HepG2 (cell line): ENCODE results near the gene IQUB. TPM values are rescaled to one million over a fixed set of nuclear protein-coding genes. Genes with fewer than 3 reads are reported as not detected.

ENCODE experiments used
- ARID4A ChIP-seq: sonication (generic); formaldehyde crosslinking; IDR thresholded peaks from 2 replicates; pipeline ENCODE4 v1.5.0; 2020; ENCODE audit warnings: mild to moderate bottlenecking, missing genetic modification reagents, borderline replicate concordance
- ASH2L ChIP-seq: fragments of 300-600, 200-600 bp; sonication (generic); IDR thresholded peaks from 2 replicates; pipeline ENCODE4 v1.7.0; 2017; ENCODE audit warnings: low read depth, mild to moderate bottlenecking, moderate library complexity, mixed read lengths, low read length; ENCODE audit not compliant: insufficient read length
- BORCS8-MEF2B ChIP-seq: sonication (generic); formaldehyde crosslinking; IDR thresholded peaks from 2 replicates; pipeline ENCODE4 v1.8.0; 2022; ENCODE audit warnings: mild to moderate bottlenecking, missing genetic modification reagents
- FLYWCH1 ChIP-seq: sonication (generic); formaldehyde crosslinking; IDR thresholded peaks from 2 replicates; pipeline ENCODE4 v1.8.1; 2023; ENCODE audit warnings: mild to moderate bottlenecking, missing genetic modification reagents
- HNF4A ChIP-seq: sonication (generic); formaldehyde crosslinking; IDR thresholded peaks from 2 replicates; pipeline ENCODE4 v1.4.0; 2020; ENCODE audit warnings: missing genetic modification reagents
- MAX ChIP-seq: IDR thresholded peaks from 2 replicates; pipeline ENCODE4 v1.6.1; 2012; ENCODE audit warnings: inconsistent platforms
- MED1 ChIP-seq: sonication (generic); formaldehyde crosslinking; IDR thresholded peaks from 2 replicates; pipeline ENCODE4 v1.4.0; 2020; ENCODE audit warnings: missing genetic modification reagents
- SNAPC5 ChIP-seq: sonication (generic); formaldehyde crosslinking; IDR thresholded peaks from 2 replicates; pipeline ENCODE4 v1.8.1; 2023; ENCODE audit warnings: mild to moderate bottlenecking, missing genetic modification reagents, borderline replicate concordance
- SP1 ChIP-seq, 2 experiments: fragments of 450-650 bp in 1 of 2; sonication (generic) in 1 of 2; formaldehyde crosslinking in 1 of 2; IDR thresholded peaks; 2 replicates each; pipeline versions ENCODE4 v1.4.0 to v1.6.1; 2016 to 2020; ENCODE audit warnings: missing genetic modification reagents in 1 of 2
- SP140L ChIP-seq: sonication (generic); formaldehyde crosslinking; IDR thresholded peaks from 2 replicates; pipeline ENCODE4 v1.4.0; 2020; ENCODE audit warnings: missing genetic modification reagents, borderline replicate concordance
- STAT6 ChIP-seq: sonication (generic); formaldehyde crosslinking; IDR thresholded peaks from 2 replicates; pipeline ENCODE4 v1.4.0; 2020; ENCODE audit warnings: missing genetic modification reagents, mild to moderate bottlenecking, borderline replicate concordance
- XRCC5 ChIP-seq: fragments of 200-400 bp; formaldehyde crosslinking; optimal IDR thresholded peaks from 2 replicates; pipeline ENCODE3; 2017; ENCODE audit warnings: mild to moderate bottlenecking, low read length
- ZBTB21 ChIP-seq: sonication (generic); formaldehyde crosslinking; IDR thresholded peaks from 2 replicates; pipeline ENCODE4 v1.4.0; 2020; ENCODE audit warnings: missing genetic modification reagents
- ZC3H13 ChIP-seq: sonication (generic); formaldehyde crosslinking; IDR thresholded peaks from 2 replicates; pipeline ENCODE4 v1.8.1; 2023; ENCODE audit warnings: mild to moderate bottlenecking, missing genetic modification reagents, moderate library complexity
- ZNF350 ChIP-seq: sonication (generic); formaldehyde crosslinking; IDR thresholded peaks from 2 replicates; pipeline ENCODE4 v1.4.0; 2020; ENCODE audit warnings: mild to moderate bottlenecking, low read depth, missing genetic modification reagents, borderline replicate concordance
- polyA plus RNA-seq, 8 experiments: library from polyadenylated mRNA; depleted of rRNA in 3 of 8; stranded (reverse) in 7 of 8; unstranded in 1 of 8; fragments of >200 nt; fragmentation: Illumina TruSeq in 4 of 8; extraction: Trizol in 4 of 8; gene quantifications; 2 replicates each; pipeline versions ENCODE4 v1.2.1 to v1.2.3, GENCODE V29; 2011 to 2016; ENCODE audit warnings: low read depth in 4 of 8, missing spikeins in 1 of 8, mixed read lengths in 1 of 8; ENCODE audit not compliant: insufficient read depth in 1 of 8
- total RNA-seq, 5 experiments: library from RNA; depleted of rRNA; stranded (reverse); fragments of >200 nt; fragmentation: Illumina TruSeq; extraction: Trizol; gene quantifications; 2 replicates each; pipeline ENCODE4 v1.2.3, GENCODE V29; 2016; ENCODE audit warnings: low read depth in 1 of 5
- TF ChIP-seq, protein P1 (sequence below): IDR thresholded peaks from 2 replicates; pipeline ENCODE4 v1.6.1; 2016; ENCODE audit warnings: missing compliant biosample characterization, missing genetic modification reagents, borderline replicate concordance
- TF ChIP-seq, protein P2 (sequence below): IDR thresholded peaks from 2 replicates; pipeline ENCODE4 v1.6.1; 2016; ENCODE audit warnings: low read depth, control low read depth

Gene IQUB
- total and polyA plus RNA-seq, 2 of the 13 experiments (the other 11 are each of a cell fraction or from before 2014, with no cell fraction given), result 0.07 TPM; not detected in 1

GRCh38 chr7:123557398-123558288 lies 23.2 kb upstream of the IQUB start, which contains the start of gene NDUFA5 (continued):
- TF ChIP-seq ARID4A (peak; percentile 93), MAX (0 out of 2 replicates have a peak, but pooled peaks have one; percentile 44), ZNF350 (CRISPR knock-in tag) (peak; percentile 87), ASH2L (peak; percentile 88), FLYWCH1 (CRISPR knock-in tag) (no peak), MED1 (CRISPR knock-in tag) (peak; percentile 49; the same call in 1 of the 2 replicates), SNAPC5 (CRISPR knock-in tag) (peak; percentile 72; the same call in 1 of the 2 replicates), SP1 (IDR thresholded peaks at IDR 0.05) (no peak), SP1 (CRISPR knock-in tag; IDR thresholded peaks at IDR 0.05) (peak; percentile 92), ZC3H13 (CRISPR knock-in tag) (no peak), HNF4A (CRISPR knock-in tag) (peak; percentile 26; the same call in 1 of the 2 replicates), STAT6 (CRISPR knock-in tag) (peak; percentile 62; the same call in 1 of the 2 replicates), ZBTB21 (CRISPR knock-in tag) (peak; percentile 66; the same call in 1 of the 2 replicates), SP140L (CRISPR knock-in tag) (no peak), BORCS8-MEF2B (peak; percentile 74), XRCC5 (peak; percentile 97)
- TF ChIP-seq, protein P1, sequence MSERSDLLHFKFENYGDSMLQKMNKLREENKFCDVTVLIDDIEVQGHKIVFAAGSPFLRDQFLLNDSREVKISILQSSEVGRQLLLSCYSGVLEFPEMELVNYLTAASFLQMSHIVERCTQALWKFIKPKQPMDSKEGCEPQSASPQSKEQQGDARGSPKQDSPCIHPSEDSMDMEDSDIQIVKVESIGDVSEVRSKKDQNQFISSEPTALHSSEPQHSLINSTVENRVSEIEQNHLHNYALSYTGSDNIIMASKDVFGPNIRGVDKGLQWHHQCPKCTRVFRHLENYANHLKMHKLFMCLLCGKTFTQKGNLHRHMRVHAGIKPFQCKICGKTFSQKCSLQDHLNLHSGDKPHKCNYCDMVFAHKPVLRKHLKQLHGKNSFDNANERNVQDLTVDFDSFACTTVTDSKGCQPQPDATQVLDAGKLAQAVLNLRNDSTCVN, result peak; percentile 64; the same call in 1 of the 2 replicates
- TF ChIP-seq, protein P2, sequence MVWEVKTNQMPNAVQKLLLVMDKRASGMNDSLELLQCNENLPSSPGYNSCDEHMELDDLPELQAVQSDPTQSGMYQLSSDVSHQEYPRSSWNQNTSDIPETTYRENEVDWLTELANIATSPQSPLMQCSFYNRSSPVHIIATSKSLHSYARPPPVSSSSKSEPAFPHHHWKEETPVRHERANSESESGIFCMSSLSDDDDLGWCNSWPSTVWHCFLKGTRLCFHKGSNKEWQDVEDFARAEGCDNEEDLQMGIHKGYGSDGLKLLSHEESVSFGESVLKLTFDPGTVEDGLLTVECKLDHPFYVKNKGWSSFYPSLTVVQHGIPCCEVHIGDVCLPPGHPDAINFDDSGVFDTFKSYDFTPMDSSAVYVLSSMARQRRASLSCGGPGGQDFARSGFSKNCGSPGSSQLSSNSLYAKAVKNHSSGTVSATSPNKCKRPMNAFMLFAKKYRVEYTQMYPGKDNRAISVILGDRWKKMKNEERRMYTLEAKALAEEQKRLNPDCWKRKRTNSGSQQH (CRISPR knock-in tag), result peak; percentile 81; the same call in 1 of the 2 replicates
